Measurements from ENCODE around the gene AGPAT3.

Gene AGPAT3

DNA sequence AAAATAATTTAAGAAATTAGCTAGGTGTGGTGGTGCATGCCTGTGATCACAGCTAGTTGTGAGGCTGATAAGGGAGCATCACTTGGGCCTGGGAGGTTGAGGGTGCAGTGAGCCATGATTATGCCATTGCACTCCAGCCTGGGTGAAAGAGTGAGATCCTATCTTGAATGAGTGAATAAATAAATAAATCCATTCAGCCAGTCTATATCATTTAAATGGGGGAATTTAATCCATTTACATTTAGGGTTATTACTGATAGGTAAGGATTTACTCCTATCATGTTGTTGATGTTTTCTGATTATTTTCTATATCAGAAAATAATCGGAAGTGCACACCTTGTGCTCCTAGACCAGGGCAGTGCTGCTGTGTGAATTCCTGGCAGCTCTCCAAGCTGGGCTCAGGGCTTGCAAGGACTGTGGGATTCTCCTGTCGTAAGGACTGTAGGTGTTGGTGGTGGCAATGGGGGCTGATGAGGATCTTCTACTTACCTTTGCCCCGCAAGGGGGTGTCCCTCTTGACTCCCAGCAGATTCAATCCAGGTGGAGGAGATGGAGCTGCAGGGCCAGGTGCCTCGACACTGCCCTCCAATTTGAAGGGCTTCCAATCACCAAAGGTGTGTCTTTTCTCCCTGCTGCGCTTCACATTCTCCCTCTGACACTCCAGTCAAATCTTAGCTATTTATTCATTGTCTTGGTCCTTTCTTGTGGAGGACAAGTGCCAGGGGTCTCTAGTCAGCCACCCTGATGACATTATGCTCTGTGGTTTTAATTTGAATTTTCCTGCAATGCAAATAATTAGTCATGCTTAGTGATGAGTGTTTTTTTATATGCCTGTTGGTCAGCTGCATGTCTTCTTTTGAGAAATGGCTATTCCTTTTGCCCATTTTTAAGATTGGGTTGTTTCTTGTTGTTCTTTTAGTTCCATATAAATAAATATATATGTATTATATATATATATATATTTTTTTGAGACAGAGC lies 133.0 kb downstream of the AGPAT3 start:
- Histone ChIP-seq H3K36me3 (no peaks in the 10 kb centered on the region), H3K4me1 (no peaks in the 10 kb centered on the region), H3K27ac (no peak overlapping the region), H3K4me3 (no peak overlapping the region), H3K9me3 (no peaks in the 10 kb centered on the region), H3K27me3 (peaks cover 0 to 10% of the 10 kb centered on the region in 2 donors)
- DNase-seq: no peak
- TF ChIP-seq, protein P1, sequence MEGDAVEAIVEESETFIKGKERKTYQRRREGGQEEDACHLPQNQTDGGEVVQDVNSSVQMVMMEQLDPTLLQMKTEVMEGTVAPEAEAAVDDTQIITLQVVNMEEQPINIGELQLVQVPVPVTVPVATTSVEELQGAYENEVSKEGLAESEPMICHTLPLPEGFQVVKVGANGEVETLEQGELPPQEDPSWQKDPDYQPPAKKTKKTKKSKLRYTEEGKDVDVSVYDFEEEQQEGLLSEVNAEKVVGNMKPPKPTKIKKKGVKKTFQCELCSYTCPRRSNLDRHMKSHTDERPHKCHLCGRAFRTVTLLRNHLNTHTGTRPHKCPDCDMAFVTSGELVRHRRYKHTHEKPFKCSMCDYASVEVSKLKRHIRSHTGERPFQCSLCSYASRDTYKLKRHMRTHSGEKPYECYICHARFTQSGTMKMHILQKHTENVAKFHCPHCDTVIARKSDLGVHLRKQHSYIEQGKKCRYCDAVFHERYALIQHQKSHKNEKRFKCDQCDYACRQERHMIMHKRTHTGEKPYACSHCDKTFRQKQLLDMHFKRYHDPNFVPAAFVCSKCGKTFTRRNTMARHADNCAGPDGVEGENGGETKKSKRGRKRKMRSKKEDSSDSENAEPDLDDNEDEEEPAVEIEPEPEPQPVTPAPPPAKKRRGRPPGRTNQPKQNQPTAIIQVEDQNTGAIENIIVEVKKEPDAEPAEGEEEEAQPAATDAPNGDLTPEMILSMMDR (IDR thresholded peaks at IDR 0.05): no peak
- intact Hi-C loops (cut with DNase I; ENCODE audit: low total_unique reads): no loop called here

DNA sequence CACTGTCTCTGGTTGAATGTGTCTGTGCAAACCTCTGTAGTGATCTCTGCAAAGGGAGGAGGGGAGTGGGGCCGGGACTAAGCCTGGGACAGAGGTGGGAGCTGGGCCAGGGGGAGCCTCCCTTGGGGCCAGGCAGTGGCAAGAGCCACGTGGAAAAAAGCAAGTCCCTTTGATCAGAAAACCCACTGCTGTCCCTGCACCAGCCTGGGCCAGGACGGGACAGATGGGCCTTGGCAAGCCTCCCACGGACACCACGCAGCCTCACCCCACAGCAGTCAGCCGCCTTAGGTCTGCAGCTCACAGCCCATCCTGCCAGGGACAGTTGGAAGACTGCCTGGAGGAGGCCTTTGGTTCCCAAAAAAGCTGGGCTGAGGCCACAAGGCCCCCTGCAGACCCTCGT lies 135.3 kb downstream of the AGPAT3 start:
- peaks cover 0 to 4% of the 10 kb centered on the region in 2 donors for H3K27me3 ChIP-seq
- intact Hi-C loops (cut with DNase I; ENCODE audit: low total_unique reads): no loop called here
- TF ChIP-seq, protein P1 (IDR thresholded peaks at IDR 0.05): no peak
- H3K27ac ChIP-seq: no peak overlapping the region
- H3K4me3 ChIP-seq: no peak overlapping the region
- no peaks in the 10 kb centered on the region for H3K36me3 ChIP-seq
- peaks cover 0 to under 1% (median under 1%) of the 10 kb centered on the region in 4 donors for H3K4me1 ChIP-seq
- no peaks in the 10 kb centered on the region for H3K9me3 ChIP-seq
- DNase-seq: no peak

DNA sequence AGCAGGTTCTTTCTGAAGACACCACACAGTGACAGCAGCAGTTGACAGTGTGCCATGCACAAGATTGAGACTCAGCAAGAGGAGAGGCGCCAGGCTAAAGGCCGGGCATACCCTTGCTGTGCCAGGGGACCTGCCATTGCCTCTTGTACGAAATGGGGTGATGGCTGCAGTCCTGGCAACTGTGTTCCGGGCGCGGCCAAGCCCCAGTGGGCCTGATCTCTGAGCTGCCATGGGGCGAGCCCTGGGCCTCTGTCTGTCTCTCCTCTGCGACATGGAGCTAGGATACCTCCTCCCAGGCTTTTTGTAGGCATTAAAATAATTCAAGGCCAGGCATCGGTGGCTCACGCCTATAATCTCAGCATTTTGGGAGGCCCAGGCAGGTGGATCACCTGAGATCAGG lies 137.5 kb downstream of the AGPAT3 start:
- TF ChIP-seq, protein P1 (IDR thresholded peaks at IDR 0.05): no peak
- Histone ChIP-seq H3K36me3 (no peaks in the 10 kb centered on the region), H3K4me3 (no peak overlapping the region), H3K9me3 (no peaks in the 10 kb centered on the region), H3K27me3 (peaks cover 0 to 4% of the 10 kb centered on the region in 2 donors), H3K4me1 (peaks cover 0 to 16% (median 8%) of the 10 kb centered on the region in 4 donors), H3K27ac (no peak overlapping the region)
- DNase-seq: no peak
- intact Hi-C loops (cut with DNase I; ENCODE audit: low total_unique reads): no loop called here

DNA sequence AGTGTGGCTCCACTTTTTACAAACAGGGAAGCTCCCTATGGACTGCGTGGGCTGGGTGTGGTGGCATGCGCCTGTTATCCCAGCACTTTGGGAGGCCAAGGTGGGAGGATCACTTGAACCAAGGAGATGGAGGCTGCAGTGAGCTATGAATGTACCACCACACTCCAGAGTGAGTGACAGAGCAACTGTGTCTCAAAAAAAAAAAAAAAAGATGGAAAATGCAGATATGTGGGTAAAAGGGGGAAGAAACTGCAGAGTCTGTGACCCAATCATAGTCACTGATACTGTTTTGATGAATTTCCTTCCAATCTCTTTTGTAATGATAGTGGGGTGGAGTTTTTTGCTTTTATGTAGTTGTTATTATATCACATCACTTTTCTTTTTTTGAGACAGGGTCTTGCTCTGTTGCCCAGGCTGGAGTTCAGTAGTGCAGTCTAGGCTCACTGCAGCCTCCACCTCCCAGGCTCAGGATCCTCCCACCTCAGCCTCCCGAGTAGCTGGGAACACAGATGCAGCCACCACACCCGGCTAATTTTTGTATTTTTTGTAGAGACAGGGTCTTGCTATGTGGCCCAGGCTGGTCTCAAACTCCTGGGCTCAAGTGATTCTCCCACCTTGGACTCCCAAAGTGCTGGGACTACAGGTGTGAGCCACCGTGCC lies 138.4 kb downstream of the AGPAT3 start:
- H3K9me3 ChIP-seq: no peaks in the 10 kb centered on the region
- no peak for DNase-seq
- H3K27me3 ChIP-seq: peaks cover 0 to 4% of the 10 kb centered on the region in 2 donors
- TF ChIP-seq, protein P1 (IDR thresholded peaks at IDR 0.05): no peak
- H3K36me3 ChIP-seq: no peaks in the 10 kb centered on the region
- H3K4me1 ChIP-seq: peaks cover 0 to 16% (median 8%) of the 10 kb centered on the region in 4 donors
- H3K27ac ChIP-seq: no peak overlapping the region
- intact Hi-C loops (cut with DNase I; ENCODE audit: low total_unique reads): no loop called here
- H3K4me3 ChIP-seq: no peak overlapping the region

DNA sequence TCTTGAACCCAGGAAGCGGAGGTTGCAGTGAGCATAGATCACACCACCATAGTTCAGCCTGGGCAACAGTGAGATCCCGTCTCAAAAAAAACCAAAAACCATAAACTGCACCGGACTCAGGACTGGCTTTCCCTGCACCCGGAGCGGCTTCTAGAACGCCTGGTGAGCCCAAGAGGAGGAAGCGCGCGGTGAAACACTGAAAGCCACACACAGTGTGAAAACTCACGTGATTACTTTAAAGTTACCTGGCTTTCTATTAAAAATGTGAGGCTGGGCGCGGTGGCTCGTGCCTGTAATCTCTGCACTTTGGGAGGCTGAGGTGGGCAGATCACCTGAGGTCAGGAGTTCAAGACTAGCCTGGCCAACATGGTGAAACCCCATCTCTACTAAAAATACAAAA lies 140.0 kb downstream of the AGPAT3 start:
- no peaks in the 10 kb centered on the region for H3K9me3 ChIP-seq
- H3K36me3 ChIP-seq: no peaks in the 10 kb centered on the region
- peak overlapping the region in 1 of 2 donors; percentile 61 for H3K27ac ChIP-seq
- H3K4me1 ChIP-seq: peaks cover 0 to 16% (median 8%) of the 10 kb centered on the region in 4 donors
- intact Hi-C loops (cut with DNase I; ENCODE audit: low total_unique reads): no loop called here
- H3K27me3 ChIP-seq: peaks cover 0 to 2% of the 10 kb centered on the region in 2 donors
- TF ChIP-seq, protein P1 (IDR thresholded peaks at IDR 0.05): no peak
- DNase-seq: no peak
- no peak overlapping the region for H3K4me3 ChIP-seq
